Diencephalon (tissue), 1 donor: ENCODE results near the gene DCAF8L1. TPM values are rescaled to one million over a fixed set of nuclear protein-coding genes. Genes with fewer than 3 reads are reported as not detected.

Experiments used
- total RNA-seq: library from RNA; depleted of rRNA; stranded (reverse); fragments of >200 nt; gene quantifications from one replicate; pipeline ENCODE4 v1.2.3, GENCODE V29; 2014

DCAF8L1 gene
- total RNA-seq = not detected

GRCh38 chrX:27981349-27981748 lies at the start of gene DCAF8L1:
DCAF8L1 (minus strand) TSS chrX:27981449; CDS start chrX:27981334, 115 bp downstream.

Other genes starting within 250 kb of the DCAF8L1 start
- not detected for gene MAGEB10, start 173.5 kb downstream of the DCAF8L1 start, total RNA-seq